GM18873 (cell line): ENCODE measurements around the gene SCAPER.
"Not testable (repeated sequence)": the region's sequence is repeated elsewhere in the genome, so short reads cannot be mapped to it uniquely, and the experiment has no call there.

Source experiments
- ATAC-seq: cut with Tn5 transposase; IDR thresholded peaks from one replicate; pipeline ENCODE4 v1.9.1; 2021; ENCODE audit warnings: mild to moderate bottlenecking, moderate library complexity, moderate number of reproducible peaks; ENCODE audit not compliant: unreplicated experiment, low FRiP score

SCAPER gene

DNA sequence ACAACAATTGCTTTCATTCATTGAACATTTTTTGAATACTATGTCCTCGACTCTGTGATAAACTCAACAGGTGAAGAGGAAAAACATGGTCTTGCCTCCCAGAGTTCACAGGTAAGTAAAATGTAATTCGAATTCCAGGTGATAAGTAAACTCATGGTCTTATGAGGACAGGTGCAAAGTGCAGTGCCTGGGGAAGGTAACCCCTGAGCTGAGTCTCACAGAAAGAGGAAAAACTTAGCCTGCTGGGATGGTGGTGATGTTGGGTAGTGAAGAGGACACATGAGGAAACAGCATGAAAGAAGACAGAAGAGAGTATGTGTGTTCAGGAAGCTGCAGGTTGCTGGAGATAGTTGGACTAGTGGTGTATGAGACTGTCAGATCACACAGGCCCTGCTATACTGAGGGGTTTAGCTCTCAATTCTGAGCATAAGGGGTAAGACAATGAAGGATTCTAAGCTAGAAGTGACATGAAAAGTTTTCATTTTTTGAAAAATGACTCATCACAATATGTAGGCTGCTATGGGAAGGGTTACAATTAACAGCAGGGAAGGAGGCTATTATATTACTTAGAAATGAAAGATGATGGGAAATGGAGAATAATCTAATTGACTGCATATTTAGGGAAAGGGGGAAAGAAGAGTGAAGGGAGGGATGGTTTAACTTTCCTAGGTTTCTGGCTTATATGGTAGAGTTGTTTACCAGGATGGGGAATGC, 457.3 kb downstream of the SCAPER start:
- no peak for ATAC-seq

DNA sequence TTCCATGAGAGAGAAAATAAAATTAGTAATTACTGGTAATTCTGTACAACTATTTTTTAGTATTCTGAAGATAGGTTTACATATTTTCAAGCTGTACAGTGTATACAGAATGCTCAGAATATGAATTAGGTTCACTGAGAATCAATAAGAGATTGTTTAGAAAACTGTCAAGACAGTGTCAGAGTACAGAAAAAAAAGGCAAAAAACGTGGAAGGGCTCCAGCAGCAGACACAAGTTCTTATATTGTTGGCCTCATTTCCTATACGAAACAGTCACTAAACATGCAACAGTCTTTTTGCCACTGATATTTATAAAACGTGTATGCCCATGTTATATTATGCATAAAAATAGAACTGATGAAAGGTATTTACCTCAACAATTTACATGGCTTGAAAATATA, 464.7 kb downstream of the SCAPER start:
- no peak for ATAC-seq

DNA sequence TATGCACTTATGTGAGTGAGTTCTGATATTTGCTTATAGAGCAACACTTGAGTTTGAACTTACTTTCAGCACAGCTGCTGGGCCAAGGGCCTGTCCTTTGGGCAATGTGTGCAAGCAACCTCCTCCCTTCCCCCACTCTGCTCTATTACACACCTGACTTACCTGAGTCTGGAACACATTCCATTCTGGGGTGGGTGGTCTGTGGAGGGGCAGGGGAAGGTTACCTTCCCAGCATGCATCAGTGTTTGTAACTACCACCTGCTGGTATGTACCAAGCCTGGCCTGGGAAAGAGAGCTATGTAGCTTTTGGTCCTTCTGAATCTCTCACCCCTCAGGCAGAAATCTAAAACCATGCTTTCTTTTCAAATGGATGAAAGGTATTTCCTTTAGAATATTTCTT, 465.6 kb downstream of the SCAPER start:
- no peak for ATAC-seq

DNA sequence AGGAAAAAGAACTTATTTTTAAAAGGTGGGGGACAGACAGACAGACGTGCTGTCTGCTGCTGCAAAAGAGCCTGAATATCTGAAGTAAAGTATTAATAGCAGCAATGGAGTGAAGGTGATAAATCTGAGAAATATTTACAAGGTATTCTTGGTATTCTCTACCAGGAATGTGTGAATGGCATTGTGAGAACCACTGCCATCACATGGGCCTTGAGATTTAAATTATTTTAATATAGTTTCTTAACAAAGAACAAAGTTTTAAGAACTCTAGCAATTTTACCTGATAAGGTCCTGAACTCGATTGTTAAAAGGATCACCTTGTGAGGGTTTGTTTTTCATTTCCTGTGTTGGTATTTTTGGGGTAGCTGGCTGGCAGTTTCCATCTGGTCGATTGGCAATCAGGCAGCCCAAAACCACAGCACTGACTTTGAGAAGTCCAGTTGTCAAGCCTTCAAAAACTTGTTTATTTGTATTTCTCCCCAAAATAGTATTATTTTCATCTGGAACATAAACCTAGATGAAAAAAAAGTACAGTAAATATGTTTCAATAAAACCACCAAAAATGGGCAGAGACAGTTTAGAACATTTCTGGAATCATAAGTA, 471.2 kb downstream of the SCAPER start:
- no peak for ATAC-seq

DNA sequence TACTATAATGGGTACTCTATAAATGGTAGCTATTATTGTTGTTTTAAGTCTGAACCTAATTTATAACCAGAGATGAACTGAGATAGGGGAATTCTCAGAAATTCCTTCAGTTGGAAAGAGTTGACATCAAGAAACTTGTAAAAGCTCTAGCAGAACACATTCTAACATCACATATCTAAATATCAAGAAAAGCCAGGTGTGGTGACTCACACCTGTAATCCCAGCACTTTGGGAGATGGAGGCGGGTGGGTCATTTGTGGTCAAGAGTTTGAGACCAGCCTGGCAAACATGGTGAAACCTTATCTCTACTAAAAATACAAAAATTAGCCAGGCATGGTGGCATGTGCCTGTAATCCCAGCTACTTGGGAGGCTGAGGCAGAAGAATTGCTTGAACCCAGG, 472.1 kb downstream of the SCAPER start:
- not testable (repeated sequence) for ATAC-seq

DNA sequence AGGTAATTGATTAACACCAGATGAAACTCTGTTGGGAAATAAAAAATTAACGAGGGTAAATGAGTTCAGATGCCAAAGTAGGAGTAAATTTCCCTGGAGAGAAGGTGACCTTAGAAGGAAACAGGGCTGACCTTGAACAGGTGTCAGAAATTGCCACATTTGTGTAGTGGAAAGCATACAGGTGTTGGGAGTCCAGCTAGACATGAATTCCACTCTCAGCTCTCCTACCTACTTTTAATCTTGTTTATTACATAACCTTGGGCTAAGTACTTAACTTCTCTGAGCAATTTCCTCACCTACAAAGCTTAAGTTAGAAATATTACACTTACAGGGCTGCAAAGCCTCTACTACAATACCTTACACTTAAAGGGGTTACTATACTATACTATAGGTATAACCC, 472.5 kb downstream of the SCAPER start:
- ATAC-seq: no peak

DNA sequence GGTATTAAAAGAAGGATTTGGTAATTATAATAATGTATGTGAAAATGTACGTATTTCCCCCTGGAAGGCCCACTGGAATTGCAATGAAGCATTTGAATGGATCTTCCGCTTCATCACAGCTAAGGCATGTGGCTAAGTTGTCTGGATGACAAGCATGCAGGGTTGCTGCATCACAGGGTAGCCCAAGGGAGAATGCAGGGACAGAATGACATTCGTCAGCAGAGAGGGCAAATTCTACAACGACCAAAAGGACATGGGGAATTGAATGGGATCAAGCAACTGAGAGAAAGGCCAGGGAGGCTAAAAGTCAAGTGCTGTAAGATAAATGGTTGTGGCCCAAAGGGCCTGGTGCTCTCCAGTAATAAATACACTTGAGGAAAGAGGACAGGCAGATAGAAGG, 473.2 kb downstream of the SCAPER start:
- ATAC-seq: no peak

DNA sequence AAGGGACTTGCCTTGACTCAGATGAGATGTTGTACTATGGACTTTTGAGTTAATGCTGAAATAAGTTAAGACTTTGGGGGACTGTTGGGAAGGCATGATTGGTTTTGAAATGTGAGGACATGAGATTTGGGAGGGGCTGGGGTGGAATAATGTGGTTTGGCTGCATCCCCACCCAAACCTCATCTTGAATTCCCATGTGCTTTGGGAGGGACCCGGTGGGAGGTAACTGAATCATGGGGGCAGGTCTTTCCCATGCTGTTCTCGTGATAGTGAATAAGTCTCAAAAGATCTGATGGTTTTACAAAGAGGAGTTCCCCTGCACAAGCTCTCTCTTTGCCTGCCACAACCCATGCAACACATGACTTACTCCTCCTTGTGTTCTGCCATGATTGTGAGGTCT, 474.4 kb downstream of the SCAPER start:
- ATAC-seq: not testable (repeated sequence)

DNA sequence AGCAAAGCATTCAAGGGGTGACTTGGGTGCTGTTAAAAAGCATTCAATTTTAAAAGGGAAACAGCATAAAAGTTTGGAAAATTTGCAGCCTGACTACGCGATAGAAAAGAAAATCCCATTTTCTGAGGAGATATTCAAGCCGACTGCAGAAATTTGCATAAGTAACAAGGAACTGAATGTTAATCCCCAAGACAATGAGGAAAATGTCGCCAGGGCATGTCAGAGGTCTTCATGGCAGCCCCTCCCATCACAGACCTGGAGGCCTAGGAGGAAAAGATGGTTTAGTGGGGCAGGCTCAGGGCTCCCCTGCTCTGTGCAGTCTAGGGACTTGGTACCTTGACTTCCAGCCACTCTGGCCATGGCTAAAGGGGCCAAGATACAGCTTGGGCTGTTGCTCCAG, 475.5 kb downstream of the SCAPER start:
- no peak for ATAC-seq

DNA sequence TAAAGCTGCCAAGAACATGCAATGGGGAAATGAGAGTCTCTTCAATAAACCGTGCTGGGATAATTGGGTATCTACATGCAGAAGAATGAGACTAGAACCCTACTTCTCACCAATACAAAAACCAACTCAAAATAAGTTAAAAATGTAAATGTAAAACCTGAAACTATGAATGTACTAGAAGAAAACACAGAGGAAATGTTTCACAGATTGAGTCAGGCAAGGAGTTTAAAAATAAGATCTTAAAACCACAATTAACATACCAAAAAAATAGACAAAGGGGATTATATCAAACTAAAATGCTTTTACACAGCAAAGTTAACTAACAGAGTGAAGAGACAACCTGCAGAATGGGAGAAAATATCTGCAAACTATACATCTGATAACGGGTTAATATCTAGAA, 478.2 kb downstream of the SCAPER start:
- ATAC-seq: no peak

DNA sequence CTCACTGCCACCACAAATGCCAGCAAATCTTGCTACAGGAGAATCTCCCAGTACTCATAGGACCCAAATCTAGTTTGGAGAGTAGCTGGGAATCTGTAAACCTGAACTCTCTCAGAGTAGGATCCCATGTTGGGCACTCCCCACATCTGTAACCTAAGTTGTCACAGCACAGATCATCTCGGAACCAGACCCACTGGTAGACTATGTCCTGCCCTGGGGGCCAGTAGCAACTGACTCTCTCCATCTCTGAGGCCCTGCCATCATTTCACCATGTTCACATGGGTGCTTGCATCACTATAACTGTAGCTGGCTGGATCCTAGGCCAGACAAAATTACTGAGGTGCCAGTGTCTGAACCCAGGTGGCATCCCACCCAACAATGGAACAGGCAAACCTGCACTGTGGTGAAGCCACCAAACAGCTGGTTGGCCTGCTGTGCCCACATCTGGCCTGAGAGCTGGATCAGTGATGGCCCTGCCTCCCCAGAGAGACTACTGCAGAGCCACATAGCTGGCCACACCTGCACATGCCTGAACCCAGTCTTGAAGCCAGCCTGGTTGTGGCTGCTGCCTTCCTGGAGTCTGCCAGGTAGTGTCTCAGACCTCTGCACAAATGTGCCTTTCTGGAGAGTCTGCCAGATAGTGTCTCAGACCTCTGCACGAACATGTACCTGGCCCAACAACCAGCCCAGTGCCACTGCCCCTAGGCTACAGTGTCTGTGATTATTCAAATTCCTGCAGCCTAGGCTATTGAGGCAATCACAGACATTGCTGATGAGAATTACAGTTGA, 486.6 kb downstream of the SCAPER start:
- no peak for ATAC-seq

DNA sequence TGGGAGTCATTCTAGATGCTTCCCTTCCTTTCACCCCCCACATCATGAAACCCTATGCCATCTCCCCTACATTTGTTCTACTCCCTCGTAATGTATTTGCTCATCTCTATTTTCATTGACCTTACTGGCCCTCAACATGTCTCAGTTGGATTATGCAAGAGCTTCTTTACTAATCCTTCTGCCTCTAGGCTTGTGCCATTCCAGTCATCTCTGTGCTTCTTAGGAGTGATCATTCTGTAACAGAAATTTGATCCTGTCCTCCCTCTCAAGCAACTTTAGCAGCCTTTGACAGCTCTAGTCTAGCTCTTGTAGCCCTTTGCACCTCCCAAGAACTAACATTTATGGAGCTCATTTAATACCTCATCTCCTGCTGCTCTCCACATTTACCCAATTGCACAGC, 503.9 kb downstream of the SCAPER start:
- ATAC-seq: no peak

DNA sequence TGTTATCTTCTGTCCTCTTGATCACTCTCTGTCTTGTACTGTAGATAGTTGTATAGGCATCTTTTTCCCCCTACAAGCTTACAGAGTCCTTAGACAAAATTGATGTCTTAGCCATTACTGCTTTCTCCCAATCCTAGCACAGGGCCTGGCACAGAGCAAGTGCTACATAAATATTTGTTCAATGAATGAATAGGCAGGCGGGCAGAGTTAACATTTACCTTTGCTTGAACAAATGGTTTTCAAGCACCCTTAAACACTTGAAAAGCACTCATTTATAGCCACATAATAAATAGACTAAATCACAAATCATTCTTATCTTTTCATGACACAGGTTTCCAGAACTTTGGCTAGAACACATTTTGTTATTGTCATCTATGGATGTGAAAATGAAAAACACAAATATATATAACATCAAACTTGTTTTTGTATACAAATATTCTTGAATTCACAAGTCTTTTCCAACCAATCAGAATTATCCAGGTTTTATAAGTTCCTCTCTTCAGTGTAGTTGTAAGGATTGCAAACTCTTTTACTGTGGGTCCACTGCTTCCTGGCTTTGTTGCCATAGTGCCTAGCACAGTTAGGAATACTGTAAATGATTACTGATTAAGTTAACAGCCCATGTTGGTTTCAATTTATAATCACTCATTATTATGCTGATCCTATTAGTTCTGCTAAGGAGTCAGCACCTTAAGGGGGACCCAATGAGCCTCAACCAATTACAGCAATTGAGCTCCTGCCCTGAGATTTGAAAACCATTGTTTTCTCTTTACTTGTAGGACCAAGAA, 506.6 kb downstream of the SCAPER start:
- ATAC-seq: no peak

DNA sequence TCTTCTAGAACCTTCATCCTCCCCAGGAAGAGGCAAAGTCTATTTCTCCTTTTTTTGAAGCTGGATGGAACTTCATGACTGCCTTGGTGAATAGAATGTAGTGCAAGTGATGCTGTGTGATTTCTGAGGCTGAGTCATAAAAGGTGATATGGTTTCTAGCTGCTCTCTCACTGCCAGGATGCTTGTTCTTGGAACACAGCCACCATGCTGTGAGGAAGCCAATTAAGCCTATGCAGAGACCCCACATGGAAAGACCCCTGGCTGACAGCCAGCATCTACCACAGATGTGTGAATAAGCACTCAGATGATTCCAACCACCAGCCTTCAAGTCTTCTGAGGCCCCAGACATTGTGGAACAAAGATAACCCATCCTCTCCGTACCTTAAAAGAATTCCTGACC, 511.5 kb downstream of the SCAPER start:
- no peak for ATAC-seq

DNA sequence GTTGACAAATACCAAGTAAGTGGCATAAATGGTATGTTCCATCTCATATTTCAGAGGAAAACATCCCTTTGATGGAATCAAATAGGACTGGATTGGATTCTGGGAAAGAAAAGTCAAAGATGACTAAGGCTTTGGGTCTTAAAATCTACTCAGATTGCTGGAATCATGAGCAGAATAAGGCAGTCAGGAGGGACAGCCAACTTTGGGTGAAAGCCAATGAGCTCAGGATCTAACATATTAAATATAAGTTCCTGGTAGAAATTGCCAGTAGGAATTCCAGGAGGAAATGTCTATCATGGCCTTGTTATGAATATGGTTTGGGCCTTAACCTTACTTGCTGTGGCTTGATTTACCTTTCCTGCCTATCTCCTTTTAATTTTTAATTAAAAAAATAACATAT, 513.3 kb downstream of the SCAPER start:
- ATAC-seq: no peak

DNA sequence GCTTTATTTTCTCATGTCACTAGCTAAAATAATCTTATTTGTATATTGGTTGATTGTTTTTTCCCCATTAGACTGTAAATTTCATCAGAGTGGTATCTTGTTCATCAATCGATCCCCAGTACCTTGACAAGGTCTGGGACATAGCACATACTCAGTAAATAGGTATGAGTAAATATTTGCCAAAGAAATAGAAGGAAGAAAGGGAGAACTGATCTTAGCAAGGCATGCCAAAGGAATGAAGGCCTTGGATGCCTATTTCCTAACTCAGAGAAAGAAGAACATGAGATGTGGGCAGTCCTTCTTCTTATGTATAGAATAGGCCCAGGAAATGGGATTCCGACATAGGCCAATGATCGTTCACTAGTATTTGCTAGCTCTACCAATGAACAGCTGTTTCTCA, 513.8 kb downstream of the SCAPER start:
- ATAC-seq: no peak

DNA sequence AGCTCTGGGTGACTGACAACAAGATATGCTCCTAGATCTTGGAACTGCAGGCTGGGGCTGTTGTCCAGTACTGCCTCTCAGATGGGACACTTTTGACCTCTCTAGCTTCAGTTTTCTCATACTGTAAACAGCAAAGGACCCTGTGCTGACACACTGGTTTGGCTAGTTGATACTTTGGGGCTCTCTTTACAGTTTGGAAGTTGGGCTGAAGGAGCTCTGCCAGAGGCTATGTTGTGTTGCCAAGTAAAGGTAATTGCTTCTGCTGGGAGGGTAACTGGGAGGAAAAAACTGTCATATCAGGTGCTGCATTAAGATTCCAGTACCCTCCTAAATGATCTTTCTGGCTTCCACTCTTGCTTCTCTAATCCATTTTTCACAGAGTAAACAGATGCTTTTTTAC, 514.6 kb downstream of the SCAPER start:
- ATAC-seq: no peak

DNA sequence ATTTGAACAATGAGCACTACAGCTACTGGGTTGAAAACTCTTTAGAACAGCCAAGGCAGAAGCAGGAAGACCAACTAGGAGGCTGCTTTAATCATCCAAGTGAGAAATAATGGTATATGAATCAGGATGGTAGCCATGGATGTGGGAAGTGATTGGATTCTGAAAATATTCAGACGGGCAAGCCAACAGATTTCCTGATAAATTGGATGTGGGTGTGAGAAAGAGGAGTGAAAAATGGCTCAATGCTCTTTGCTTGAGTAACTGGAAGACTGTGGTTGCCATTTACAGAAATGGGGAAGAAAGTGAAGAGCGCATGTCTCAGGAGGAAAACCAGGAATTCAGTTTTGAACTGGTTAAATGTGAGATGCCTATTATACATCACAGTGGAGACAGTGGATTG, 518.2 kb downstream of the SCAPER start:
- ATAC-seq: no peak

DNA sequence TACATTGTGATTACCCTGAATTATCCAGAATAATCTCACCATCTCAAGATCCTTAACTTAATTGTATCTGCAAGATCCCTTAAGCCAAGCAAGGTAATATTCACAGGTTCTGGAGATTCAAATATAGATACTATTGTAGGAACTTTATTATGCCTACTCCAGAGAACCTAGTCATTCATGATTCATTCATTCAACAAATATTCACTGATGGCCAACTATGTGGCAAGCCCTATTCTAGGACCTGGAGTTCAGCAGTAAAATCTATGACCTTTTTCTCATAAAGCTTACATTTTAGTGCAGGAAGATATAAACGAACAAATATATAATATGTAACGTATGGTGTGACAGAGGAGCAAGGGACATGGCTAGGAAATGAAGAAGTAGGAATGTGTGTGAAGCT, 519.0 kb downstream of the SCAPER start:
- no peak for ATAC-seq

DNA sequence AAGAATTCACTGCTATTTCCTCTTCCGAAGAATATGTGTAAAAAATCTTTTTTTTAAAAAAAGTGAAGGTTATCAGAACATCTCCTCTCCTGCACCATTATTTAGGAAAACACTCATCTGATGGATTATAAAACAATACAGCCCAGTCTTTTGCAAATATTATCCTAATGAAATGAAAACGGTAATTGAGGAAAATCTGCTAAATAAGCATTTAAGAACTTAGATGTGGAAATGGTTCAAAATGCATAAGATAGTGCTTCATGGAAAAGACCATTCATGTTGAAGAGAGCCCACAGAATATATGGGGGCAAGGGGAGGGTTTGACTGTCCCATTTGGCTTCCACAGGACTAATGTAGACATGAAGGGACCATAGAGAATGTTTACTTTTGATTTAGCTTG, 520.7 kb downstream of the SCAPER start:
- no peak for ATAC-seq
